Keratinocyte (primary cell): Measurements from ENCODE around the gene TMEM163. TPM values are rescaled to one million over a fixed set of nuclear protein-coding genes. Genes with fewer than 3 reads are reported as not detected.

ENCODE experiments used
- DNase-seq: peaks from one replicate; pipeline ENCODE4 v3.0.0-alpha.2; 2011; ENCODE audit warnings: low read depth, missing footprints, low spot score
- FAIRE-seq: peaks from 2 replicates; lab custom pipeline; 2011; peaks lifted over from hg19 to GRCh38; lab: Jason Lieb, UNC
- H2AFZ ChIP-seq: 2 replicates; pipeline ENCODE4 v1.6.0; 2012; ENCODE audit warnings: low read length, control low read depth, inconsistent platforms; ENCODE audit not compliant: control insufficient read depth
- H3K27ac ChIP-seq: 2 replicates; pipeline ENCODE4 v1.5.1; 2011; ENCODE audit warnings: low read length; ENCODE audit not compliant: control insufficient read depth, insufficient read depth
- H3K27me3 ChIP-seq: 3 replicates; pipeline ENCODE4 v1.6.0; 2011; ENCODE audit warnings: low read length; ENCODE audit not compliant: control insufficient read depth, insufficient read depth; ENCODE audit errors: extremely low read depth
- H3K36me3 ChIP-seq, 2 experiments: 2 replicates in 1 of 2; 3 replicates in 1 of 2; pipeline ENCODE4 v1.5.1; 2011; ENCODE audit warnings: low read length in 2 of 2, mild to moderate bottlenecking in 1 of 2; ENCODE audit not compliant: control insufficient read depth in 2 of 2, insufficient read depth in 2 of 2; ENCODE audit errors: extremely low read depth in 1 of 2
- H3K4me1 ChIP-seq: 3 replicates; pipeline ENCODE4 v1.5.1; 2011; ENCODE audit warnings: low read length; ENCODE audit not compliant: control insufficient read depth, insufficient read depth; ENCODE audit errors: extremely low read depth
- H3K4me2 ChIP-seq: 3 replicates; pipeline ENCODE4 v1.6.0; 2011; ENCODE audit warnings: low read depth, low read length; ENCODE audit not compliant: control insufficient read depth, insufficient read depth; ENCODE audit errors: extremely low read depth
- H3K4me3 ChIP-seq, 3 experiments: fragments of 200-600 bp in 1 of 3; sonication (generic) in 1 of 3; 2 replicates in 2 of 3; 3 replicates in 1 of 3; pipeline ENCODE4 v1.5.1; 2011 to 2016; ENCODE audit warnings: low read length in 3 of 3, mild to moderate bottlenecking in 3 of 3, control low read depth in 2 of 3, inconsistent platforms in 1 of 3, low read depth in 1 of 3, mixed read lengths in 1 of 3, mixed run types in 1 of 3, moderate library complexity in 1 of 3; ENCODE audit not compliant: control insufficient read depth in 2 of 3, insufficient read depth in 2 of 3; ENCODE audit errors: extremely low read depth in 1 of 3
- H3K79me2 ChIP-seq: 2 replicates; pipeline ENCODE4 v1.6.0; 2012; ENCODE audit warnings: low read length; ENCODE audit not compliant: control insufficient read depth, insufficient read depth
- H3K9ac ChIP-seq: 3 replicates; pipeline ENCODE4 v1.6.0; 2011; ENCODE audit warnings: low read length; ENCODE audit not compliant: control insufficient read depth, insufficient read depth; ENCODE audit errors: extremely low read depth
- H3K9me1 ChIP-seq: 3 replicates; pipeline ENCODE4 v1.6.0; 2011; ENCODE audit warnings: low read length; ENCODE audit not compliant: control insufficient read depth, insufficient read depth; ENCODE audit errors: extremely low read depth
- H3K9me3 ChIP-seq: 2 replicates; pipeline ENCODE4 v1.5.1; 2012; ENCODE audit warnings: low read depth, low read length; ENCODE audit not compliant: control insufficient read depth
- H4K20me1 ChIP-seq: 3 replicates; pipeline ENCODE4 v1.6.0; 2011; ENCODE audit warnings: low read length; ENCODE audit not compliant: control insufficient read depth, insufficient read depth; ENCODE audit errors: extremely low read depth
- CTCF ChIP-seq, 3 experiments: IDR thresholded peaks in 1 of 3; conservative IDR thresholded peaks in 1 of 3; optimal IDR thresholded peaks in 1 of 3; 2 replicates in 2 of 3; 3 replicates in 1 of 3; pipeline versions ENCODE3 to v1.5.1; 2011; ENCODE audit warnings: low read length in 3 of 3, mild to moderate bottlenecking in 3 of 3, moderate library complexity in 2 of 3, control low read depth in 1 of 3, inconsistent platforms in 1 of 3; ENCODE audit not compliant: insufficient read depth in 2 of 3; ENCODE audit errors: extremely low read depth in 1 of 3
- EZH2 ChIP-seq: IDR thresholded peaks from one replicate; pipeline ENCODE4 v1.6.1; 2012; ENCODE audit warnings: inconsistent platforms, mild to moderate bottlenecking, low read length, moderate library complexity
- dilution Hi-C: fragments of 300-500 bp; cut with MboI; formaldehyde crosslinking; loops from one replicate; pipeline ENCODE4 v1.7.0; 2020; ENCODE audit warnings: low sequenced_read_pairs; ENCODE audit not compliant: extremely low pct_ligation_motif_present
- polyA plus RNA-seq, 5 experiments: library from polyadenylated mRNA; depleted of rRNA in 3 of 5; stranded (reverse) in 3 of 5; stranded (forward) in 1 of 5; unstranded in 1 of 5; fragments of >200 nt; gene quantifications; 1 replicate in 1 of 5; 2 replicates in 3 of 5; 3 replicates in 1 of 5; pipeline versions ENCODE4 v1.2.1 to v1.2.3, GENCODE V29; 2011 to 2012; ENCODE audit warnings: missing spikeins in 2 of 5, low read depth in 1 of 5, low replicate concordance in 1 of 5

TMEM163 gene
- polyA plus RNA-seq, 1 donor (not counting 4 experiments of a cell fraction or from before 2014, with no cell fraction given), result not detected

GRCh38 chr2:134536296-134536695 is 182.5 kb downstream of the TMEM163 start:
- no peaks in the 10 kb centered on the region for H3K9me3 ChIP-seq
- H3K9me1 ChIP-seq, result no peaks in the 10 kb centered on the region
- FAIRE-seq (no peak), DNase-seq (no peak)
- no peaks in the 10 kb centered on the region for H3K4me1 ChIP-seq
- H2AFZ ChIP-seq, result no peak overlapping the region
- H3K27ac ChIP-seq, result no peak overlapping the region
- H3K36me3 ChIP-seq, result no peaks in the 10 kb centered on the region
- H3K79me2 ChIP-seq, result no peaks in the 10 kb centered on the region
- dilution Hi-C loops, result no loop called here
- peaks cover 5% of the 10 kb centered on the region for H3K27me3 ChIP-seq
- no peak overlapping the region for H3K4me2 ChIP-seq
- H3K4me3 ChIP-seq, result no peak overlapping the region
- H4K20me1 ChIP-seq, result no peaks in the 10 kb centered on the region
- H3K9ac ChIP-seq, result no peak overlapping the region
- TF ChIP-seq EZH2 (no peak), CTCF (optimal IDR thresholded peaks at IDR 0.05 in 1 of 3, IDR thresholded peaks at IDR 0.05 in 1 of 3, conservative IDR thresholded peaks at IDR 0.05 in 1 of 3; ENCODE audit: extremely low read depth in 1 of 3, insufficient read depth in 2 of 3, low read length in 3 of 3) (no peak)

- FAIRE-seq (no peak), DNase-seq (no peak)
- no peaks in the 10 kb centered on the region for H3K4me1 ChIP-seq
- no peak overlapping the region for H3K4me3 ChIP-seq
- no peaks in the 10 kb centered on the region for H3K36me3 ChIP-seq
- H3K79me2 ChIP-seq, result no peaks in the 10 kb centered on the region
- H3K27ac ChIP-seq, result no peak overlapping the region
- no peaks in the 10 kb centered on the region for H3K9me3 ChIP-seq
- H3K27me3 ChIP-seq, result peaks cover 5% of the 10 kb centered on the region
- no peak overlapping the region for H3K4me2 ChIP-seq
- dilution Hi-C loops, result no loop called here
- no peak overlapping the region for H3K9ac ChIP-seq
- H3K9me1 ChIP-seq, result no peaks in the 10 kb centered on the region
- H4K20me1 ChIP-seq, result no peaks in the 10 kb centered on the region
- no peak overlapping the region for H2AFZ ChIP-seq
- TF ChIP-seq EZH2 (no peak), CTCF (optimal IDR thresholded peaks at IDR 0.05 in 1 of 3, IDR thresholded peaks at IDR 0.05 in 1 of 3, conservative IDR thresholded peaks at IDR 0.05 in 1 of 3; ENCODE audit: extremely low read depth in 1 of 3, insufficient read depth in 2 of 3, low read length in 3 of 3) (no peak)
Measured at GRCh38 chr2:134532537-134532936, 186.3 kb downstream of the TMEM163 start.
